HepG2 (cell line): Measurements from ENCODE around the gene SHC1. TPM values are rescaled to one million over a fixed set of nuclear protein-coding genes. Genes with fewer than 3 reads are reported as not detected.

Experiments
- ATAC-seq: fragments of 200-7000 bp; cut with Tn5 transposase; 3 replicates; pipeline ENCODE4 v1.9.1; 2020; ENCODE audit warnings: mild to moderate bottlenecking, moderate library complexity
- BruUV-seq: library from RNA; stranded (reverse); fragments of 400-500 nt; replicated peaks from 2 replicates; lab custom pipeline; 2021; lab: Mats Ljungman, UMichigan
- CTCF ChIA-PET: fragments of 300-600 bp; formaldehyde crosslinking; extraction: SDS; loops from one replicate; lab custom pipeline; 2021; ENCODE audit warnings: low total read pairs, inconsistent platforms, low intra/inter-chr PET ratio; lab: Yijun Ruan, JAX
- POLR2A ChIA-PET: fragments of 350-600 bp; sonication (Branson Sonifier 250); formaldehyde crosslinking; loops from one replicate; lab custom pipeline; 2020; ENCODE audit warnings: antibody characterized with exemption, inconsistent platforms; lab: Yijun Ruan, JAX
- DNase-seq: peaks from one replicate; pipeline ENCODE4 v3.0.0-alpha.2; 2015; ENCODE audit warnings: low spot score
- FAIRE-seq: peaks from 3 replicates; lab custom pipeline; 2011; peaks lifted over from hg19 to GRCh38; lab: Jason Lieb, UNC
- H2AFZ ChIP-seq: one replicate; pipeline ENCODE4 v1.6.1; 2011; ENCODE audit warnings: low read length, inconsistent platforms
- H3K27ac ChIP-seq: fragments of 300-600 bp; 3 replicates; pipeline ENCODE4 v1.8.0; 2011; ENCODE audit warnings: mixed run types, mild to moderate bottlenecking, mixed read lengths, low read length, inconsistent platforms; ENCODE audit not compliant: insufficient read depth; ENCODE audit errors: extremely low read length
- H3K27me3 ChIP-seq, 2 experiments: fragments of 200-600 bp in 1 of 2; 2 replicates in 1 of 2; 3 replicates in 1 of 2; pipeline versions ENCODE4 v1.6.0 to v1.8.0; 2011; ENCODE audit warnings: low read length in 2 of 2, mild to moderate bottlenecking in 2 of 2, moderate library complexity in 2 of 2, inconsistent platforms in 1 of 2; ENCODE audit not compliant: insufficient read depth in 2 of 2, control insufficient read depth in 1 of 2
- H3K36me3 ChIP-seq, 2 experiments: fragments of 200-600 bp in 1 of 2; replicated peaks in 1 of 2; 2 replicates in 1 of 2; 3 replicates in 1 of 2; pipeline versions ENCODE4 v1.5.1 to v1.8.0; 2011; ENCODE audit warnings: low read length in 2 of 2, inconsistent platforms in 1 of 2; ENCODE audit not compliant: insufficient read depth in 2 of 2, control insufficient read depth in 1 of 2
- H3K4me1 ChIP-seq: 2 replicates; pipeline ENCODE4 v1.5.1; 2012; ENCODE audit warnings: low read length, inconsistent platforms; ENCODE audit not compliant: insufficient read depth
- H3K4me2 ChIP-seq: 2 replicates; pipeline ENCODE4 v1.6.0; 2011; ENCODE audit warnings: low read depth, low read length, inconsistent platforms
- H3K4me3 ChIP-seq, 3 experiments: fragments of 200-600 bp in 1 of 3; sonication (generic), shearing (Covaris generic) in 1 of 3; replicated peaks in 1 of 3; 2 replicates each; pipeline ENCODE4 v1.5.1; 2011 to 2016; ENCODE audit warnings: low read length in 3 of 3, inconsistent platforms in 2 of 3, low read depth in 2 of 3, mild to moderate bottlenecking in 2 of 3, control low read depth in 1 of 3, mixed read lengths in 1 of 3; ENCODE audit not compliant: insufficient read depth in 1 of 3
- H3K79me2 ChIP-seq: one replicate; pipeline ENCODE4 v1.6.1; 2011; ENCODE audit warnings: low read length, inconsistent platforms; ENCODE audit not compliant: insufficient read depth
- H3K9ac ChIP-seq: 2 replicates; pipeline ENCODE4 v1.6.0; 2011; ENCODE audit warnings: mild to moderate bottlenecking, low read depth, low read length, inconsistent platforms; ENCODE audit not compliant: insufficient read depth
- H3K9me3 ChIP-seq: 2 replicates; pipeline ENCODE4 v1.5.1; 2012; ENCODE audit warnings: mild to moderate bottlenecking, low read length
- H4K20me1 ChIP-seq: 2 replicates; pipeline ENCODE4 v1.6.0; 2011; ENCODE audit warnings: inconsistent platforms, mild to moderate bottlenecking, low read length, moderate library complexity; ENCODE audit not compliant: insufficient read depth
- DPF2 ChIP-seq: sonication (generic); formaldehyde crosslinking; IDR thresholded peaks from 2 replicates; pipeline ENCODE4 v1.4.0; 2020; ENCODE audit warnings: mild to moderate bottlenecking, low read depth, missing genetic modification reagents, borderline replicate concordance
- HNRNPL ChIP-seq: fragments of 200-400 bp; formaldehyde crosslinking; IDR thresholded peaks from 2 replicates; pipeline ENCODE4 v1.6.1; 2017; ENCODE audit warnings: mild to moderate bottlenecking, low read depth, low read length
- KDM4B ChIP-seq: sonication (generic); formaldehyde crosslinking; IDR thresholded peaks from 2 replicates; pipeline ENCODE4 v1.4.0; 2020; ENCODE audit warnings: missing genetic modification reagents
- KLF11 ChIP-seq: IDR thresholded peaks from 2 replicates; pipeline ENCODE4 v1.6.1; 2016; ENCODE audit warnings: missing compliant biosample characterization
- PITX1 ChIP-seq: sonication (generic); formaldehyde crosslinking; IDR thresholded peaks from 2 replicates; pipeline ENCODE4 v1.5.1; 2020; ENCODE audit warnings: mild to moderate bottlenecking, missing genetic modification reagents
- RBFOX2 ChIP-seq: fragments of 200-400 bp; formaldehyde crosslinking; IDR thresholded peaks from 2 replicates; pipeline ENCODE4 v1.6.1; 2017; ENCODE audit warnings: low read depth, mild to moderate bottlenecking, low read length
- ZNF136 ChIP-seq: sonication (generic); formaldehyde crosslinking; IDR thresholded peaks from 2 replicates; pipeline ENCODE4 v1.8.1; 2022; ENCODE audit warnings: low read depth, mild to moderate bottlenecking, moderate library complexity, missing genetic modification reagents
- ZNF780A ChIP-seq: sonication (generic); formaldehyde crosslinking; IDR thresholded peaks from 2 replicates; pipeline ENCODE4 v1.8.0; 2022; ENCODE audit warnings: mild to moderate bottlenecking, missing genetic modification reagents, moderate library complexity
- WGBS: methylation state at CpG from one replicate; pipeline ENCODE4 v1.1.6; 2017; ENCODE audit warnings: low lambda C conversion rate; 5-methylcytosine and 5-hydroxymethylcytosine counted together
- in situ Hi-C: cut with HindIII; loops from 2 replicates; pipeline ENCODE4 v1.10.0; 2017; ENCODE audit warnings: low pct_unique_long_range_greater_than_20kb; ENCODE audit not compliant: extremely low pct_ligation_motif_present
- intact Hi-C: fragments of 100-400 bp; cut with micrococcal nuclease; formaldehyde crosslinking; loops from one replicate; pipeline ENCODE4 v1.10.0; 2022; ENCODE audit not compliant: unreplicated experiment
- polyA plus RNA-seq, 8 experiments: library from polyadenylated mRNA; depleted of rRNA in 3 of 8; stranded (reverse) in 7 of 8; unstranded in 1 of 8; fragments of >200 nt; fragmentation: Illumina TruSeq in 4 of 8; extraction: Trizol in 4 of 8; gene quantifications; 2 replicates each; pipeline versions ENCODE4 v1.2.1 to v1.2.3, GENCODE V29; 2011 to 2016; ENCODE audit warnings: low read depth in 4 of 8, missing spikeins in 1 of 8, mixed read lengths in 1 of 8; ENCODE audit not compliant: insufficient read depth in 1 of 8
- total RNA-seq, 5 experiments: library from RNA; depleted of rRNA; stranded (reverse); fragments of >200 nt; fragmentation: Illumina TruSeq; extraction: Trizol; gene quantifications; 2 replicates each; pipeline ENCODE4 v1.2.3, GENCODE V29; 2016; ENCODE audit warnings: low read depth in 1 of 5
- TF ChIP-seq, protein P1 (sequence below): sonication (generic); formaldehyde crosslinking; IDR thresholded peaks from 2 replicates; pipeline ENCODE4 v1.4.0; 2020; ENCODE audit warnings: mild to moderate bottlenecking, missing genetic modification reagents
- TF ChIP-seq, protein P2 (sequence below): sonication (generic); formaldehyde crosslinking; IDR thresholded peaks from 2 replicates; pipeline ENCODE4 v1.8.1; 2022; ENCODE audit warnings: mild to moderate bottlenecking, missing genetic modification reagents
- TF ChIP-seq, protein P3 (sequence below): sonication (generic); formaldehyde crosslinking; IDR thresholded peaks from 2 replicates; pipeline ENCODE4 v1.5.1; 2020; ENCODE audit warnings: mild to moderate bottlenecking, missing genetic modification reagents
- TF ChIP-seq, protein P4 (sequence below): sonication (generic); formaldehyde crosslinking; IDR thresholded peaks from 2 replicates; pipeline ENCODE4 v1.4.0; 2020; ENCODE audit warnings: missing genetic modification reagents, borderline replicate concordance

Gene SHC1
- total and polyA plus RNA-seq, 2 of the 13 experiments (the other 11 are each of a cell fraction or from before 2014, with no cell fraction given) = 52.0 to 137 TPM

DNA sequence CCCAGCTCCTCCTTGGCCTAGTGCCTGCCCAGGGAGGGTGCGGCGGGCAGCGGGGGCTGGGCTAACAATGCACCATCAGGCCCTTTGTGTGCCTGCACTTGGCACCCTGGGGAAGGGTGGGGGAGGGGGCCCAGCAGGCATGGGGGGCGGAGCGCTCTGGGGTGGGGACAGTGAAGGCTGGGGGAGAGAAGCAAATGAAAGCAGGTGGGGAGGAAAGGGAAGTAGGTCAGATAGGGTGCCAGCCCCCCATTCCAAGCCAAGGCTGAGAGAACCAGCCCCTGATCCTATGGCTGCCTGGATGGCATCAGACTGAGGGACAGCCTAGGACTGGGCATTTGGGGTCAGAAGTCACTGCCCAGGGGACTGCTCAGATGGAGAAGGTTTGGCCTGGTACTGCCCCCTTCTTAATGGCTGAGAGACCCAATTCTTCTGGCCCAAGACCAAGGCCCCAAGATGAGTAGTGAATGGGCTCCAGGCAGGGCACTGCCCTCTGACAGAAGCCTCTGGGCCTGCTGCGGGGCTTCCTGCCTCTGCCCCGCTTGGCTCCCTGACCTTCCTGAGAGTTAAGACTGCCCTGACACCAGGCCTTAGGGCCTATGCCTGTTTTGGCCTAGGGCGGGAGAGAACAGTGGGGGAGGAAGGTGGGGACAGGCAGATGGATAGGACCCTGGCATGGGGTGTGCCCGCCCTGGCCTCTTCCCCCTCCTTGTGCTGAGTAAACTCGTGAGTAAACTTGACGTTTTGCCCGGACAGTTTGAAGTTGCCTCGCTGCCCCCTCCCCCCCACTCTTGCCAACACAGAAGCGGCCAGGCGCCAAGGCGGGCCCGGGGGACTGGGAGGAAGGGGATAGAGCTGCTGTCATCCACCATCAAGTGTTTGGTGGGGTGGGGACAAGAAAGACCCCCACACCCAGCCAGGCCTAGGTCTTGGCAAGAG lies 34.8 kb upstream of the SHC1 start:
- Histone ChIP-seq H3K4me2 (peak overlapping the region; percentile 89), H3K27ac (peak overlapping the region; percentile 97), H3K27me3 (no peaks in the 10 kb centered on the region; a peak in 1 of 5 replicates), H3K79me2 (peaks cover 46% of the 10 kb centered on the region), H3K9ac (peak overlapping the region; percentile 95; the same call in 1 of the 2 replicates), H3K4me3 (no peak overlapping the region), H4K20me1 (peaks cover 4% of the 10 kb centered on the region; the same call in 1 of the 2 replicates), H3K9me3 (no peaks in the 10 kb centered on the region), H3K36me3 (peaks cover 1 to 3% of the 10 kb centered on the region in 2 experiments; a peak in 3 of 5 replicates), H2AFZ (no peak overlapping the region), H3K4me1 (peaks cover 64% of the 10 kb centered on the region)
- CTCF ChIA-PET = interaction anchor here (1.6 kb wide), 1 partner anchor 12 kb away, joined by 5 read pairs; no protein-coding TSS in a partner anchor
- 83% methylated on average over 11 of the region's 17 CpGs for WGBS
- no peak for ATAC-seq
- intact Hi-C loops (no loop called here), in situ Hi-C loops (no loop called here)
- no peak for FAIRE-seq
- POLR2A ChIA-PET = interaction anchor here (1.5 to 5.9 kb wide), 3 partner anchors 9 to 17 kb away, joined by 4 to 90 read pairs (median 9); no protein-coding TSS in a partner anchor
- no peak for DNase-seq
- no TSS peak for BruUV-seq
- TF ChIP-seq ZNF136 (CRISPR knock-in tag) (no peak), RBFOX2 (peak; percentile 28; the same call in 1 of the 2 replicates), KDM4B (CRISPR knock-in tag) (no peak), KLF11 (CRISPR knock-in tag) (no peak), PITX1 (CRISPR knock-in tag) (no peak), DPF2 (CRISPR knock-in tag) (no peak), HNRNPL (peak; percentile 91), ZNF780A (CRISPR knock-in tag) (no peak)
- TF ChIP-seq, protein P1, sequence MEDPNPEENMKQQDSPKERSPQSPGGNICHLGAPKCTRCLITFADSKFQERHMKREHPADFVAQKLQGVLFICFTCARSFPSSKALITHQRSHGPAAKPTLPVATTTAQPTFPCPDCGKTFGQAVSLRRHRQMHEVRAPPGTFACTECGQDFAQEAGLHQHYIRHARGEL (CRISPR knock-in tag) = no peak
- TF ChIP-seq, protein P2, sequence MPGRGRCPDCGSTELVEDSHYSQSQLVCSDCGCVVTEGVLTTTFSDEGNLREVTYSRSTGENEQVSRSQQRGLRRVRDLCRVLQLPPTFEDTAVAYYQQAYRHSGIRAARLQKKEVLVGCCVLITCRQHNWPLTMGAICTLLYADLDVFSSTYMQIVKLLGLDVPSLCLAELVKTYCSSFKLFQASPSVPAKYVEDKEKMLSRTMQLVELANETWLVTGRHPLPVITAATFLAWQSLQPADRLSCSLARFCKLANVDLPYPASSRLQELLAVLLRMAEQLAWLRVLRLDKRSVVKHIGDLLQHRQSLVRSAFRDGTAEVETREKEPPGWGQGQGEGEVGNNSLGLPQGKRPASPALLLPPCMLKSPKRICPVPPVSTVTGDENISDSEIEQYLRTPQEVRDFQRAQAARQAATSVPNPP (CRISPR knock-in tag) = no peak
- TF ChIP-seq, protein P3, sequence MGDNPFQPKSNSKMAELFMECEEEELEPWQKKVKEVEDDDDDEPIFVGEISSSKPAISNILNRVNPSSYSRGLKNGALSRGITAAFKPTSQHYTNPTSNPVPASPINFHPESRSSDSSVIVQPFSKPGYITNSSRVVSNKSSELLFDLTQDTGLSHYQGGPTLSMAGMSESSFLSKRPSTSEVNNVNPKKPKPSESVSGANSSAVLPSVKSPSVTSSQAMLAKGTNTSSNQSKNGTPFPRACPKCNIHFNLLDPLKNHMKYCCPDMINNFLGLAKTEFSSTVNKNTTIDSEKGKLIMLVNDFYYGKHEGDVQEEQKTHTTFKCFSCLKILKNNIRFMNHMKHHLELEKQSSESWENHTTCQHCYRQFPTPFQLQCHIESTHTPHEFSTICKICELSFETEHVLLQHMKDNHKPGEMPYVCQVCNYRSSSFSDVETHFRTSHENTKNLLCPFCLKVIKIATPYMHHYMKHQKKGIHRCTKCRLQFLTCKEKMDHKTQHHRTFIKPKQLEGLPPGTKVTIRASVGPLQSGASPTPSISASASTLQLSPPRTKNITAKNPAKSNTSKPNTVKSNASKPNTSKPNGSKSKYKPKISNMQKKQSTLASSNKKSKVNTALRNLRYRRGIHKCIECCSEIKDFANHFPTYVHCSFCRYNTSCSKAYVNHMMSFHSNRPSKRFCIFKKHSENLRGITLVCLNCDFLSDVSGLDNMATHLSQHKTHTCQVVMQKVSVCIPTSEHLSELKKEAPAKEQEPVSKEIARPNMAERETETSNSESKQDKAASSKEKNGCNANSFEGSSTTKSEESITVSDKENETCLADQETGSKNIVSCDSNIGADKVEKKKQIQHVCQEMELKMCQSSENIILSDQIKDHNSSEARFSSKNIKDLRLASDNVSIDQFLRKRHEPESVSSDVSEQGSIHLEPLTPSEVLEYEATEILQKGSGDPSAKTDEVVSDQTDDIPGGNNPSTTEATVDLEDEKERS = no peak
- TF ChIP-seq, protein P4, sequence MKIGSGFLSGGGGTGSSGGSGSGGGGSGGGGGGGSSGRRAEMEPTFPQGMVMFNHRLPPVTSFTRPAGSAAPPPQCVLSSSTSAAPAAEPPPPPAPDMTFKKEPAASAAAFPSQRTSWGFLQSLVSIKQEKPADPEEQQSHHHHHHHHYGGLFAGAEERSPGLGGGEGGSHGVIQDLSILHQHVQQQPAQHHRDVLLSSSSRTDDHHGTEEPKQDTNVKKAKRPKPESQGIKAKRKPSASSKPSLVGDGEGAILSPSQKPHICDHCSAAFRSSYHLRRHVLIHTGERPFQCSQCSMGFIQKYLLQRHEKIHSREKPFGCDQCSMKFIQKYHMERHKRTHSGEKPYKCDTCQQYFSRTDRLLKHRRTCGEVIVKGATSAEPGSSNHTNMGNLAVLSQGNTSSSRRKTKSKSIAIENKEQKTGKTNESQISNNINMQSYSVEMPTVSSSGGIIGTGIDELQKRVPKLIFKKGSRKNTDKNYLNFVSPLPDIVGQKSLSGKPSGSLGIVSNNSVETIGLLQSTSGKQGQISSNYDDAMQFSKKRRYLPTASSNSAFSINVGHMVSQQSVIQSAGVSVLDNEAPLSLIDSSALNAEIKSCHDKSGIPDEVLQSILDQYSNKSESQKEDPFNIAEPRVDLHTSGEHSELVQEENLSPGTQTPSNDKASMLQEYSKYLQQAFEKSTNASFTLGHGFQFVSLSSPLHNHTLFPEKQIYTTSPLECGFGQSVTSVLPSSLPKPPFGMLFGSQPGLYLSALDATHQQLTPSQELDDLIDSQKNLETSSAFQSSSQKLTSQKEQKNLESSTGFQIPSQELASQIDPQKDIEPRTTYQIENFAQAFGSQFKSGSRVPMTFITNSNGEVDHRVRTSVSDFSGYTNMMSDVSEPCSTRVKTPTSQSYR = peak; percentile 21; the same call in 1 of the 2 replicates
